GM18873 (cell line): ENCODE measurements around the gene ATXN1.
A peak's percentile ranks its signal among the peaks of the same experiment; 100 is the strongest.

ENCODE experiments used
- ATAC-seq: cut with Tn5 transposase; IDR thresholded peaks from one replicate; pipeline ENCODE4 v1.9.1; 2021; ENCODE audit warnings: mild to moderate bottlenecking, moderate library complexity, moderate number of reproducible peaks; ENCODE audit not compliant: unreplicated experiment, low FRiP score

Gene ATXN1

GRCh38 chr6:16311763-16312162 lies 449.5 kb downstream of the ATXN1 start:
- no peak for ATAC-seq

- ATAC-seq, result no peak
Measured at GRCh38 chr6:16306334-16306733, 454.9 kb downstream of the ATXN1 start.

GRCh38 chr6:16305788-16306187 lies 455.5 kb downstream of the ATXN1 start:
- peak; percentile 24 for ATAC-seq

DNA sequence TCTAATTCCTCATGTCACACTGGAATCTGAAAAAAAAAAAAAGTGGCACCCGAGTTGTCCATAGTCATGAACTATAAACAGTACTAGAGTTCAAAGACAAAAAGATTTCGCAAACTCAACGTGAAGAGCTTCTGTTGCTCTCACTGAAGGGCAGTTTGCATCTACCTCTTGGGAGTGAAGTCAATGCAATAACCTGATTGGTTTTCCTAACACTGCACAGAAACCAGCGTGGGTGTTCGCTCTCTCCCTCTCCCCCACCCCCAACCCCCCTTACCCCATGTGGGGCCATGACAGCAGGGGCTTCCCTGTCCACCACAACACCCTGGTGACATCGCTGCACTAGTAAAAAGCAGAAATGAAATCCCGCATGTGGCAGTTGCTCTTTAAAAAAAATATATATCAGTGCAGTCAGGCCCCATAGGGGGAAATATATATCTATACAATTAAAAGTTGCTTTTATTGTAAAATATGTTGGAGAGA lies 456.0 kb downstream of the ATXN1 start:
- ATAC-seq, result peak; percentile 77

- ATAC-seq, result no peak
Measured at GRCh38 chr6:16302721-16303552, 458.3 kb downstream of the ATXN1 start.

- no peak for ATAC-seq
Measured at GRCh38 chr6:16301511-16301910, 459.7 kb downstream of the ATXN1 start.

DNA sequence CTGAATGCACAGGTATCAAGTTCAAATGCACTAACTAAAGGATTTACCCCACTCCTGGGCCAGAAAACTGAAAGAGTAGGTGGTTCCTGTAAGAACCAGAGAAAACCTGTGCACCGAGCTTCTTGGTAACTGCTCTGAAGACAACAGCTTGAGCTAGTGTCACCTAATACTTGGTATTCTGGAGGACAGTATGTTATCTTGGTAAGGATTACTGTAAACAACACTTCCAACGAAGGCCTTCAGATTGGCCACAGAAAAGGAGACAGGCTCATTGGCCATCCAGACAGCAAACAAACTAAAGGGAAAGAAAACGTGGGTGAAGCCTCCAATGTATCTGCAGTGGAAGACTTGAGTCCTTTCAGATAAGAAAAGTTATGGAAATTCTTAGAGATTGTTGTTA lies 461.4 kb downstream of the ATXN1 start:
- ATAC-seq, result no peak

DNA sequence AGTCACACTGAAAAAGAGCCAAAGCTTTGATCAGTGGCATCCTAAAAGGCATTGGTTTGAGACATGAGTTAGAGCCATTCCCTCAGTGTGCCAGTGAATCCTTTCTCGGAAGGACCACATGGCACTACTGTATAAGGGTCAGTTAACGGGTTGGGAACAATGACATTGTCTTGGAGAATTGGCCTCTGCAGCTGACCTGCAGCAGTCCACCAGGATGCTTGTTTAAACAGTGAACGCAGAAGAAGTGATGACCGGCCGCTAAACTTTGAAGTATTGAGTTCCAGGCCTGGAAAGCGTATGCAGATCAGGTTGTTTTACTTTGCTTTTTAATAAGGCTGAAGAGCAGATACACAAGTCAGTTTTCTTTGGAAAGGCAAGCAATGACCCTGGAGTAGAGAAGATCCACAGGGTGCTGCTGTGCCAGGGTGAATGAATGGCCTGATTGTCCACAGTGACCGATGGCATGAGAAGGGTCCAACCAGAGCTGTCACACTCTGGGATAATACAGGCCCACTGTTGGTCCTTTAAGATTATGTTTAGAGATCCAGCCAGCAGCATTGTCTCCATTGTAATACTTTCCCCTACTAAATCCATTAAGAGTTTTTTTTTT lies 465.1 kb downstream of the ATXN1 start:
- no peak for ATAC-seq

DNA sequence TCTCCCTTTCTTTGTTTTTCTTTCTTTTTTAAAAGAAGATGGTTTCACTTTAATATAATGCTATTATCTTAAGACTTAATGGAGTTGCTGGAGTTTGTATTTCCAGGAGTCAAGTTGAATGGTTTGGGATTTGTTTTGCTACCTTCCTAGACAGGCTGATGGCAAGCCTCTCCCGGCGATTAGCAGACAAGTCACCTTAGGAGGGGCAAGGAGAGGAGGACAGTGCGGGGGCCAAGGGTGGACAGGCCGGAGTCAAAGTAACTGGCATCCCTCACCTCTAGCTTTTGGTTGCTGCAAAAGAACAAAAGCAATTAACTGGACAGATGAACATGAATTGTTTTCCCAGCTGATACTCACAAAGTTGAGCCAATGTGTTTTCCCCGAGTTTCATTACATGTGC lies 465.8 kb downstream of the ATXN1 start:
- no peak for ATAC-seq

- ATAC-seq, result no peak
Measured at GRCh38 chr6:16295060-16295459, 466.2 kb downstream of the ATXN1 start.

DNA sequence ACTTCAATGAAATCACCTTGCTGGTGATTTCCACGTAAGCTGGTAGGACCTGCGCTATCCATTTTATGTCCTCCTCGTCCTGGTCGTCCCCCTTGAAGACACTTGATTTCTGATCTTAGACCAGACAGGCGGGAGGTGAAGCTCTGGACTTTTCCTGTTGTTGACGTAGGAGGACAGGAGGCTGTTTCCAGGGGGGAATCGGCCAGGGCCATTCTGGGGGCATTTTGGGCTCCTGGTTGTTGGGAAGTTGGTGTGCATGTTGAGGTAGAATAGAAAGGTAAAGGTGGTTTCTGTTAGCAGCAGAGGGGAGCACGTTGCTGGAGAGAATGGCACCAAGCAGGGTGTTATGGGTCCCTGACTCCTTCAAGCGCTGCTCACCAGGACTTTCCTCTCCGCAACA lies 466.9 kb downstream of the ATXN1 start:
- ATAC-seq, result no peak

- ATAC-seq, result no peak
Measured at GRCh38 chr6:16292942-16293341, 468.3 kb downstream of the ATXN1 start.

- no peak for ATAC-seq
Measured at GRCh38 chr6:16292432-16292831, 468.8 kb downstream of the ATXN1 start.

DNA sequence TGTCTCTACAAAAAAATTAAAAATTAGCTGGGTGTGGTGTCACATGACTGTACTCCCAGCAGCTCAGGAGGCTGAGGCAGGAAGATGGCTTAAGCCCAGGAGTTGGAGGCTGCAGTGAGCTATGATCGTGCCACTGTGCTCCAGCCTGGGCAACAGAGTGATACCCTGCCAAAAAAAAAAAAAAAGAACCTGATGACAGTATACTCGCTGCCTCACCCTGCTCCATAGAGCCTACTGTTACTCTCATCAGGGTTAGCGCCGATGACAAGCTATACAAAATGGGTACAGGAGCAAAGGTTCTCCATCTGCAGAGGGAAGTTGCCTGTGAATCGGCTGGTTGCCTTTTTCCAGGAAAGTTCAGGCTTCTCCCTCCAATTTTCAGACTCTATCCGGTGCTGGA lies 469.5 kb downstream of the ATXN1 start:
- ATAC-seq, result no peak

DNA sequence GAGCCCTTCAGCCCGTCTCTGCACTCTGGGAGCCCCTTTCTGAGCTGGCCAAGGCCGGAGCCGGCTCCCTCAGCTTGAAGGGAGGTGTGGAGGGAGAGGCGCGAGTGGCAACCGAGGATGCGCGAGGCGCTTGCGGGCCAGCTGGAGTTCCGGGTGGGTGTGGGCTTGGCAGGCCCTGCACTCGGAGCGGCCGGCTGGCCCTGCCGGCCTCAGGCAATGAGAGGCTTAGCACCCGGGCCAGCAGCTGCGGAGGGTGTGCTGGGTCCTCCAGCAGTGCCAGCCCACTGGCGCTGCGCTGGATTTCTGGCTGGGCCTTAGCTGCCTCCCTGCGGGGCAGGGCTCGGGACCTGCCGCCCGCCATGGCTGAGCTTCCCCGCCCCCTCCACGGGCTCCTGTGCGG lies 473.1 kb downstream of the ATXN1 start:
- ATAC-seq, result no peak

DNA sequence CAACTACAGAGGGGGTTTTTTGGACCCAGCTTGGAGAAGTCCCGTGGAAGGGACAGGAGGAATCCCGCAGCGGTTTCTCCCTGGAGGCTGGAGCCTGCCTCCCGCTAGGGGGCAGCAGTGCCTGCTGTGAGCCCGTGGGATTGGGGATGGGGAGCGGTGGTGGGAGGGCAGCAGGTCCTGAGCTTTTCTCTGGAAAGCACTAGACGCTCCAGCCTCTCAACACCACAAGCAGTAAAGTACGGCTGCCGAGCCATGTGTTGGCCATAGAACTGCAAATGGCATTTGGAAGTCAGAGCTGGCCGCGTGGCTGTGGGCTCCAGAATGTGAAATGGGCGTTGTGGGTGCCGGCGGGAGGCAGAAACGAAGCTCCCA lies 475.1 kb downstream of the ATXN1 start:
- ATAC-seq, result no peak

GRCh38 chr6:16285467-16286150 lies 475.7 kb downstream of the ATXN1 start:
- ATAC-seq, result no peak

DNA sequence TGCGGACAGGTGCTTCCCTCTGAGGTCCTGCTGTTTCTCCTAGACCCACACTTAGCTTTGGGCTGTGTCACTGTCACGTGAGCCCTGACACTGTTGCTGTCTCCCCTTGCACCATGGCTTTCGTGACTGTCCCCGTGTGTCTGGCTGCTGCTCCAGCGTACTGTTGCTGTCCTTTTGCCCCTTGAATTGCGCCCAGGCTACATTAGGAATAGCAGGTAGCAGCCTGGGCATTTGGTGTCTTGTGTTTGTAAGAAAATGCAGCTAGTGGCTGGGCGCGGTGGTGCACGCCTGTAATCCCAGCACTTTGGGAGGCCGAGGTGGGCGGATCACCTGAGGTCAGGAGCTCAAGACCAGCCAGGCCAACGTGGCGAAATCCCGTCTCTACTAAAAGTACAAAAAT lies 476.8 kb downstream of the ATXN1 start:
- ATAC-seq, result no peak

DNA sequence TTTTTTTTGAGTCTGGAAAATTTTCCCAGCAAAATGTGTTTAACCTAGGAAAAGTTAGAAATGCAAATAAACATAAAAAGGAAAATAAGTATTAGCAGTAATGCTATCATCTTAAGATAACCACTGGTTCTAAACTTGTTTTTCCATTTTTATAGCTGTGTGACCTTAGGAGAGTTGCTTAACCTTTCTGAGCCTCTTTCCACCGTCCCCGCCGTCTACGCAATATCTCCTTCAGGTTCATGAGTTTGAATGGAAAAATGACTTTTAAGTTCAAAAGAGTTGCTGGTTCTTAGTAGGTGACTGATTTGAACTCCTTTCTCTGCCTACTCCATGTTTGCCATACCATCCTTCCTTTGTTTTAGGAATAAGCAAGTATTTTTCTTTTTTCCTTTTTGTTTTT lies 478.9 kb downstream of the ATXN1 start:
- ATAC-seq, result no peak

GRCh38 chr6:16279243-16279642 lies 482.0 kb downstream of the ATXN1 start:
- no peak for ATAC-seq

DNA sequence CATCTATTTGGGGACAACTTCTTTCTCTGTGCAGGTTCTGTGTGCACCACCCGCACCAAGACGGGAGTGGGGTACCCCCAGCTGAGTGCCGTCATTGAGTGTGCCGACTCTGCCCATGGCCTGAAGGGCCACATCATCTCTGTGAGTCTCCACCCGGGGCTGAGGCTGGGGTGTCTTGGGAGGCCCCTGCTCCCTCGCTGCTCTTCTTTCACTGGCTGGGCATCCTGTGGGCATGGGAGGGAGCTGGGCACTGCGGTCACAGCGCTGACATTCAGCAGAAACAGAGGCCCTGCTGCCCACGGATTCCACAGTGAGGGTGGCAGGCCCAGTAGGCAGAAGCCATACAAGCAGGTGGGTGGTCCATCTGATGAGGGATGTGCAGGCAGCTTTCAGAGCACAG lies 482.5 kb downstream of the ATXN1 start:
- no peak for ATAC-seq
